CD8-positive, alpha-beta memory T cell (primary cell): ENCODE data around the gene RPL38. TPM values are rescaled to one million over a fixed set of nuclear protein-coding genes. Genes with fewer than 3 reads are reported as not detected.

Experiments
- CTCF ChIA-PET: fragments of 350-600 bp; sonication (Branson Sonifier 250); formaldehyde crosslinking; loops from one replicate; lab custom pipeline; 2021; ENCODE audit warnings: antibody characterized with exemption; lab: Charles Lee
- POLR2A ChIA-PET: fragments of 350-600 bp; sonication (Branson Sonifier 250); formaldehyde crosslinking; loops from one replicate; lab custom pipeline; 2021; ENCODE audit warnings: antibody characterized with exemption; lab: Charles Lee
- DNase-seq, 5 donors: peaks; one replicate each; pipeline versions ENCODE4 v3.0.0 to v3.0.0-alpha.2; 2020 to 2022; ENCODE audit warnings: mixed read lengths in 1 of 5
- H3K27ac ChIP-seq: one replicate; pipeline ENCODE4 v1.7.0; 2013; ENCODE audit warnings: low read depth, mild to moderate bottlenecking, low read length, moderate library complexity
- H3K27me3 ChIP-seq: 2 replicates; pipeline ENCODE4 v1.7.0; 2013; ENCODE audit warnings: low read length, mild to moderate bottlenecking; ENCODE audit not compliant: insufficient read depth, poor library complexity, severe bottlenecking
- H3K36me3 ChIP-seq: 2 replicates; pipeline ENCODE4 v1.7.0; 2013; ENCODE audit warnings: mild to moderate bottlenecking, low read length, moderate library complexity; ENCODE audit not compliant: insufficient read depth
- H3K4me1 ChIP-seq: 2 replicates; pipeline ENCODE4 v1.7.0; 2013; ENCODE audit warnings: mild to moderate bottlenecking, low read length, moderate library complexity; ENCODE audit not compliant: insufficient read depth
- H3K4me3 ChIP-seq: 2 replicates; pipeline ENCODE4 v1.7.0; 2013; ENCODE audit warnings: mild to moderate bottlenecking, low read length
- H3K9me3 ChIP-seq: 2 replicates; pipeline ENCODE4 v1.7.0; 2013; ENCODE audit warnings: mild to moderate bottlenecking, low read length
- H3K27ac Mint-ChIP-seq, 8 donors: one replicate each; pipeline ENCODE4 v1.8.0; 2020 to 2021; ENCODE audit warnings: mixed read lengths in 8 of 8, mild to moderate bottlenecking in 6 of 8, inconsistent platforms in 3 of 8, moderate library complexity in 3 of 8
- H3K27me3 Mint-ChIP-seq, 2 donors: one replicate each; pipeline ENCODE4 v1.8.0; 2020 to 2021; ENCODE audit warnings: mixed read lengths in 2 of 2, mild to moderate bottlenecking in 1 of 2, moderate library complexity in 1 of 2
- H3K36me3 Mint-ChIP-seq, 3 donors: one replicate each; pipeline ENCODE4 v1.8.0; 2020 to 2021; ENCODE audit warnings: mixed read lengths in 3 of 3, inconsistent platforms in 1 of 3, mild to moderate bottlenecking in 1 of 3
- H3K4me1 Mint-ChIP-seq, 3 donors: one replicate each; pipeline ENCODE4 v1.8.0; 2020 to 2021; ENCODE audit warnings: mixed read lengths in 3 of 3, inconsistent platforms in 1 of 3, mild to moderate bottlenecking in 1 of 3
- H3K4me3 Mint-ChIP-seq, 7 donors: one replicate each; pipeline ENCODE4 v1.8.0; 2020 to 2021; ENCODE audit warnings: mixed read lengths in 7 of 7, mild to moderate bottlenecking in 6 of 7, moderate library complexity in 4 of 7, inconsistent platforms in 2 of 7
- H3K9me3 Mint-ChIP-seq, 5 donors: one replicate each; pipeline ENCODE4 v1.8.0; 2020 to 2022; ENCODE audit warnings: mixed read lengths in 5 of 5, mild to moderate bottlenecking in 3 of 5, moderate library complexity in 2 of 5, inconsistent platforms in 1 of 5
- polyA plus RNA-seq: library from polyadenylated mRNA; unstranded; fragments of 300-500 nt; fragmentation: Illumina TruSeq; gene quantifications from one replicate; pipeline ENCODE4 v1.2.3, GENCODE V29; 2021
- total RNA-seq, 2 experiments: library from RNA; stranded (reverse); gene quantifications; one replicate each; pipeline ENCODE4 v1.2.3, GENCODE V29; 2021

Gene RPL38
- total and polyA plus RNA-seq, 3 experiments from 2014 or later: 1,457 to 1,839 (median 1,489) TPM

DNA sequence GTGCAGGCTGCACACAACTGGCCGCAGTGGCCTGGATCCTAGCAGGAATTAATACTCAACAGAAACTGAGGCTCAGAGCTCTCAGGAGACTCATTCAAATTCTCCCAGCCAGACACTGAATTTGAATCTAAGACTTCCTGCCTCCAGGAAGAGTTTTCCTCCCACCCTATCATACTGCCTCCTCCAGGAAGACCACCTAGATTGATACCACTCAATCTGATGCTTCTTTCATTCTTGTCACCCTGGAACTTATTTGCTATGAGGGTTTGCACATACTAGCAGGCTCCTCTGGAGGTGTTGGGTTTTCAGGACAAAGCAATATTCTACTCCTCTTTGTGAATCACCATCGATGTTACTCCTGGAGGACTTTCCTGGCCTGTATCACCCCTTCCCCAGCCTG lies 5.7 kb upstream of the RPL38 start:
- H3K4me3 Mint-ChIP-seq: no peak overlapping the region
- H3K27me3 Mint-ChIP-seq: peaks cover 35 to 74% of the 10 kb centered on the region in 2 donors
- ChIA-PET POLR2A (no interaction called here), CTCF (no interaction called here)
- Histone ChIP-seq H3K9me3 (no peaks in the 10 kb centered on the region), H3K4me1 (peaks cover 6% of the 10 kb centered on the region), H3K4me3 (no peak overlapping the region), H3K36me3 (no peaks in the 10 kb centered on the region), H3K27me3 (peaks cover 13% of the 10 kb centered on the region), H3K27ac (no peak overlapping the region)
- no peak for DNase-seq
- peak overlapping the region in 1 of 8 donors; percentile 96 for H3K27ac Mint-ChIP-seq
- H3K4me1 Mint-ChIP-seq: peaks cover 3 to 13% (median 11%) of the 10 kb centered on the region in 3 donors
- H3K36me3 Mint-ChIP-seq: no peaks in the 10 kb centered on the region
- no peaks in the 10 kb centered on the region for H3K9me3 Mint-ChIP-seq

DNA sequence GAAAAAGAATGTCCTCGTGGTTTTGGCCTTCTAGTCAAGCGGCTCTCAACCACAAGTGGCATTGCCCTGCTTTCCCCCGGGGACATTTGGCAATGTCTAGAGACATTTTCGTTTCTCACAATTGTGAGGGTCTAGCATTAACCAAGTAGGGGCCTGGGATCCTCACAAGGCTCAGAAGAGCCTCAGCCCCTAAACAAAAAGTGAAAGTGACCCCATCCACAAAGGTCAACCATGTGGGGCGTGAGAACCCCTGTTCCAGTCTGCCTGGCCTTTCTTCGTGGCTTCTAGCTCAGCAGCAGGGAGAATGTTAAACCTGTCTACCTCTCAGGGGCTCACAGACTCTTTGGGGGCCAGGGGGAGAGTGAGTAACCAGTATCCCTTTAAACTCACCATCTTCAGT lies 4.8 kb upstream of the RPL38 start:
- Histone ChIP-seq H3K27ac (no peak overlapping the region), H3K36me3 (no peaks in the 10 kb centered on the region), H3K4me3 (no peak overlapping the region), H3K4me1 (peaks cover 11% of the 10 kb centered on the region), H3K27me3 (peaks cover 13% of the 10 kb centered on the region), H3K9me3 (no peaks in the 10 kb centered on the region)
- no peak for DNase-seq
- no peak overlapping the region for H3K27ac Mint-ChIP-seq
- H3K36me3 Mint-ChIP-seq: peaks cover 2 to 4% (median 3%) of the 10 kb centered on the region in 3 donors
- H3K9me3 Mint-ChIP-seq: no peaks in the 10 kb centered on the region
- H3K4me1 Mint-ChIP-seq: peaks cover 11 to 21% (median 20%) of the 10 kb centered on the region in 3 donors
- POLR2A ChIA-PET: no interaction called here
- H3K4me3 Mint-ChIP-seq: peak overlapping the region in 1 of 7 donors; percentile 40
- peaks cover 30 to 70% of the 10 kb centered on the region in 2 donors for H3K27me3 Mint-ChIP-seq
- CTCF ChIA-PET: interaction anchor here (0.8 to 1.5 kb wide), 2 partner anchors 7 to 64 kb away, joined by 3 to 8 read pairs; no protein-coding TSS in a partner anchor

DNA sequence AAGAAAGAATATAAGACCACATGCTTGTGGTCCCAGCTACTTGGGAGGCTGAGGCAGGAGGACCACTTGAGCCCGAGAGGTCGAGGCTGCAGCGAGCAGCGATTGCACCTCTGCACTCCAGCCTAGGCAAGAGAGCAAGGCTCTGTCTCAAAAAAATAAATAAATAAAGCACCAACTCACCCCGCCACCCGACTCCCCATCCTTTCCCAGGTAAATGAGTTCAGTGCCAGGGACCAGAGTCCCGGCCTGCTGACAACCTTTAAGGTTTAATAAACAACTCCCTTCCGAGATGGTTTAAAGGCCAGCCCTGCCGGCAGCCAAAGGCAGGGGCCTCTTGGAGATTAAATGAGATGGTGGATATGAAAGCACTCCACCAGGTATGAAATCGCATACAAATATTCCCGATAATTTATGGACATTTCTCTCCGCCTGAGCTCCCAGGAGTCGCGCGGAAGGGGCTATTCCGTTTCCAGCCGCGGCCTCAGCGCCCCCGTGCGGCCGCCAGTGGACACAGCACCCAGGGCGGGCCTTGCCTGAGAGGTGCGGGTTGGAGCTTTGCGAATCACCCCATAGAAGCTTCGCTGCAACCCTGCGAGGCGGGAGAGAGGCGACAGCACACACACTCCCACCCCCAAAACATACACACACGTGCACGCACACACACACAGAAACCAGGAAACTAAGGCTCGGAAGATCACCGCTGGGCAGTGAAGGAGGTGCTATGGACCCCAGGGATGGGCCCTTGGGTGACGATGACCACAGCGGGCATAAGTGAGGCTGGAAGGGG lies 4.0 kb upstream of the RPL38 start:
- ChIA-PET POLR2A (no interaction called here), CTCF (interaction anchor here (0.7 to 1.5 kb wide), 12 partner anchors 8 to 546 kb away, joined by 3 to 8 read pairs (median 3); partner anchors contain the start of gene TTYH2)
- DNase-seq: peak; percentile 46 to 68 (median 52)
- Histone ChIP-seq H3K9me3 (no peaks in the 10 kb centered on the region), H3K4me1 (peaks cover 17% of the 10 kb centered on the region), H3K36me3 (no peaks in the 10 kb centered on the region), H3K4me3 (no peak overlapping the region), H3K27ac (no peak overlapping the region), H3K27me3 (peaks cover 13% of the 10 kb centered on the region)
- Mint-ChIP-seq H3K36me3 (peaks cover 2 to 9% (median 4%) of the 10 kb centered on the region in 3 donors), H3K4me3 (peak overlapping the region in 2 of 7 donors; percentile 10 to 77), H3K9me3 (no peaks in the 10 kb centered on the region), H3K27me3 (peaks cover 29 to 66% of the 10 kb centered on the region in 2 donors), H3K4me1 (peaks cover 11 to 21% (median 19%) of the 10 kb centered on the region in 3 donors), H3K27ac (peak overlapping the region in 3 of 8 donors; percentile 52 to 72 (median 66))

DNA sequence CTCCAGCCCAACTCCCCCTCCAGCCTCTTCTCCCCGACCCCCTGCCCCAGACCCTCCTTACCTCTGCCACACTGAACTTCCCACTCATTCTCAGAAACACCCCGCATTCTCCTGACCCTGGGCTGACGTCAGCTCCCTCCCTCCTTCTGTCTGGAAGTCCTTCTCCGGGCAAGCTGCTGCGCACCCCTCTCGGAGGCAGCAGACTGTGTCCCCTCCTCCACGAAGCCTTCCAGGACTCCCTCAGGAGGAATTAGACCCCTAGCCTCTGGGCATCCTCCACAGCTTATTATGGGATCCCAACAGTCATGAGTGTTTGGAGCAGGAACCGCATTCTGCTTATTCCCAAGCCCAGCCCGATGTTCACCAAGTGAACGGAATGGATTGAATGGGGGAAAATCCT lies 3.4 kb upstream of the RPL38 start:
- Histone ChIP-seq H3K9me3 (no peaks in the 10 kb centered on the region), H3K4me1 (peaks cover 23% of the 10 kb centered on the region), H3K36me3 (peaks cover 1% of the 10 kb centered on the region), H3K4me3 (no peak overlapping the region), H3K27me3 (peaks cover 8% of the 10 kb centered on the region), H3K27ac (no peak overlapping the region)
- peak overlapping the region in 1 of 8 donors; percentile 72 for H3K27ac Mint-ChIP-seq
- CTCF ChIA-PET: interaction anchor here (0.7 to 1.5 kb wide), 11 partner anchors 9 to 546 kb away, joined by 3 to 8 read pairs (median 3); partner anchors contain the start of gene TTYH2
- peaks cover 16 to 26% (median 19%) of the 10 kb centered on the region in 3 donors for H3K4me1 Mint-ChIP-seq
- POLR2A ChIA-PET: no interaction called here
- no peak for DNase-seq
- H3K36me3 Mint-ChIP-seq: peaks cover 4 to 14% (median 6%) of the 10 kb centered on the region in 3 donors
- H3K4me3 Mint-ChIP-seq: peak overlapping the region in 1 of 7 donors; percentile 77
- peaks cover 27 to 60% of the 10 kb centered on the region in 2 donors for H3K27me3 Mint-ChIP-seq
- H3K9me3 Mint-ChIP-seq: no peaks in the 10 kb centered on the region

DNA sequence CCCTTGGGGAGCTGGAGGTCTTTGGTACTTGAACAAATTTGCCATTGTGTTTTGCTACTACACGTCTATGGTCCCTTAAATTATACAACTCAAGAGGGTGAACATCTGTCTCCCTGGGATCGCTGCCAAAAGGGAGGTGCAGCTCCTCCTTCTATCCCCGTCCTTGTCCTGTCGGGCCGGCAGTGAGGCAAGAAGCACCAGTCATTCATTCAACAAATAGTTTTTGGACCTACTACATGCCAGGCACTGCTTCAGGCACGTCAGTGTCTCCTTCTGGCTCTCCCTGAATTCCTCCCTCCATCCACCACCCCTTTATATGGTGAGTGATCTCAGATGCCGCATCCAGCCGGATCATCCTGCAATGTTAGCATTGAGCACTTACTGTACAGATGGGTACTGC lies 2.2 kb upstream of the RPL38 start:
- Histone ChIP-seq H3K9me3 (no peaks in the 10 kb centered on the region), H3K27ac (no peak overlapping the region), H3K4me1 (peaks cover 35% of the 10 kb centered on the region), H3K36me3 (peaks cover 11% of the 10 kb centered on the region), H3K4me3 (no peak overlapping the region), H3K27me3 (peaks cover 7% of the 10 kb centered on the region)
- Mint-ChIP-seq H3K36me3 (peaks cover 8 to 24% (median 10%) of the 10 kb centered on the region in 3 donors), H3K4me1 (peaks cover 25 to 38% (median 29%) of the 10 kb centered on the region in 3 donors), H3K27ac (peak overlapping the region in 3 of 8 donors; percentile 8 to 86 (median 39)), H3K4me3 (peak overlapping the region in 1 of 7 donors; percentile 56), H3K9me3 (no peaks in the 10 kb centered on the region), H3K27me3 (peaks cover 22 to 51% of the 10 kb centered on the region in 2 donors)
- DNase-seq: no peak
- ChIA-PET CTCF (interaction anchor here (1.1 kb wide), 1 partner anchor 91 kb away, joined by 3 read pairs; no protein-coding TSS in a partner anchor), POLR2A (no interaction called here)

DNA sequence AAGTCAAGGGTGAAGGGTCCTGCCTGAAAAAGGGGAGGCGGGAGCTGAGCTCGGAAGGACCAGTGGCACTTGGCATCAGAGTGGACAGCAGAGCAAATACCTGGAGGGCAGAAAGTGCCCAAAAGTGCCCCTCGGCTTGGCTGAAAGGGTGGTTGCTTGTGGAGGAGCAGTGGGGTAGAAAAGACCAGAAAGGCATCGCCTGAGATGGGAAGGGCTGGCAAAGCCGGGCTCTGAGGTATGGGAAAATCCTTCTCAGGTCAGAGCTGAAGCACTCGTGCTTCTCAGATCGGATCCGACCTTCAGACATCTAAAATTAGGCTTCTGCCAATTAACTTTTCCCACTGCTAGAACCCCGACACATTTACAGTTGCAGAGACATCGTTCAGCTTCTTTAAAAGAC lies 1.5 kb upstream of the RPL38 start:
- H3K36me3 ChIP-seq: peaks cover 14% of the 10 kb centered on the region
- Mint-ChIP-seq H3K4me3 (peak overlapping the region in 3 of 7 donors; percentile 39 to 86 (median 83)), H3K27ac (peak overlapping the region in 1 of 8 donors; percentile 86), H3K36me3 (peaks cover 8 to 28% (median 10%) of the 10 kb centered on the region in 3 donors), H3K4me1 (peaks cover 27 to 42% (median 34%) of the 10 kb centered on the region in 3 donors), H3K9me3 (no peaks in the 10 kb centered on the region), H3K27me3 (peaks cover 20 to 47% of the 10 kb centered on the region in 2 donors)
- ChIA-PET POLR2A (interaction anchor here (1.4 kb wide), 1 partner anchor 11 kb away, joined by 7 read pairs; the partner anchor contains the start of gene TTYH2), CTCF (interaction anchor here (1.3 to 5.2 kb wide), 3 partner anchors 9 to 255 kb away, joined by 4 to 42 read pairs (median 5); no protein-coding TSS in a partner anchor)
- no peaks in the 10 kb centered on the region for H3K9me3 ChIP-seq
- no peak overlapping the region for H3K27ac ChIP-seq
- peaks cover 38% of the 10 kb centered on the region for H3K4me1 ChIP-seq
- H3K27me3 ChIP-seq: peaks cover 7% of the 10 kb centered on the region
- no peak overlapping the region for H3K4me3 ChIP-seq
- DNase-seq: no peak

DNA sequence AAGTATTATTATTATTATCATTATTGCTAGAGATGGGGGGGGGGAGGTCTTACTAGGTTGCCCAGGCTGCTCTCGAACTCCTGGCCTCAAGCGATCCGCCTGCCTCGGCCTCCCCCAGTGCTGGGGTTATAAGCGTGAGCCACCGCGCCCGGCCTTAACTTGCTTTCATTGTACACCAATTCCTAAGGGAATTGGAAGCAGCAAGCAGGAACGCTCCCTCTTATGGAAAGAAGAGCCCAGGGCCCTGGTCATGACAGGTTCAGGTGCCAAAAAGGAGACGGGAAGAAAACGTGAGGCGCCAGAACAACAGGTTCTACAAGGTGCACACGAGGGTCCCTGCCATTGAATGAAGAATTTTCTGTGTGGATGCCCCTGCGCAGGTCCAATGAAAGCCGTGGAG lies 540 bp upstream of the RPL38 start:
- H3K36me3 Mint-ChIP-seq: peaks cover 8 to 36% (median 10%) of the 10 kb centered on the region in 3 donors
- POLR2A ChIA-PET: interaction anchor here (0.6 to 1.4 kb wide), 4 partner anchors 9 to 160 kb away, joined by 4 to 8 read pairs (median 6); partner anchors contain the start of gene TTYH2
- peak overlapping the region in 4 of 8 donors; percentile 86 to 99 (median 97) for H3K27ac Mint-ChIP-seq

More for the DNA sequence above, 540 bp upstream of the RPL38 start:
- Mint-ChIP-seq H3K27me3 (peaks cover 16 to 38% of the 10 kb centered on the region in 2 donors), H3K4me3 (peak overlapping the region; percentile 92 to 99 (median 97)), H3K9me3 (no peaks in the 10 kb centered on the region), H3K4me1 (peaks cover 33 to 45% (median 41%) of the 10 kb centered on the region in 3 donors)
- peaks cover 43% of the 10 kb centered on the region for H3K4me1 ChIP-seq
- no peak overlapping the region for H3K27ac ChIP-seq
- no peak for DNase-seq
- CTCF ChIA-PET: interaction anchor here (0.8 to 5.2 kb wide), 11 partner anchors 8 to 254 kb away, joined by 3 to 42 read pairs (median 4); partner anchors contain the start of gene TTYH2
- no peaks in the 10 kb centered on the region for H3K9me3 ChIP-seq
- peaks cover 7% of the 10 kb centered on the region for H3K27me3 ChIP-seq
- H3K4me3 ChIP-seq: peak overlapping the region; percentile 90
- H3K36me3 ChIP-seq: peaks cover 21% of the 10 kb centered on the region
